T-helper 22 cell (primary cell): ENCODE measurements around the gene MROH8.
A peak's percentile ranks its signal among the peaks of the same experiment; 100 is the strongest.
"Not testable (repeated sequence)": the region's sequence is repeated elsewhere in the genome, so short reads cannot be mapped to it uniquely, and the experiment has no call there.

ENCODE experiments used
- DNase-seq: peaks from one replicate; pipeline ENCODE4 v3.0.0-alpha.2; 2020; ENCODE audit warnings: low read depth

The MROH8 gene

DNA sequence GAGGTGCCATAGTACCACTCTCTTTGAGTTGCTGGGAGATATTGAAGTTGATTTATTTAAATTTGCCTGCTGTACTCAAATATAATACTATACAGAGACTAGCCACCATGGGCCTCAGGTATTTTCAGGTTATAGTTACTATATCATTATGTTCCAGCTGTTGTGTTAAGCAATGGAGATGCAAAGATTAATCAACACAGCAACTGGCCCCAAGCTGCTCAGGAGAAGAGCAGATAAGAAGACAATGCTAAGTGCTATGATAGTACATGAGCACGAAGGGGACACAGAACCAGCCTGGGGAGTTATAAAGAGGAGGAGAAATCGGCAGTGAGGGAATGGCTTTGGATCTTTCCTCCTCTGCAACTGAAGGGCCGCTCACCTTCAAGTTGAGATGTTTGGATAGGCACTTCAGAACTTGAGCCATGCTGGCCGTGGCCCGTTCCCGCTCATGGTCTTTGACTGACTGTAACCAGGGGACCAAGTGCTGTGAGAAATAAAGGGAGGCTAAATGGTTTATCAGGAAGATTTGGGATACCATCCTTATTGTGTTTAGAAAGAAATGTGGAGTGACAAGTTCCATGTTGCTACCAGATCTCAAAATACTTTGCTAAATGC, 24.6 kb downstream of the MROH8 start:
- no peak for DNase-seq

DNA sequence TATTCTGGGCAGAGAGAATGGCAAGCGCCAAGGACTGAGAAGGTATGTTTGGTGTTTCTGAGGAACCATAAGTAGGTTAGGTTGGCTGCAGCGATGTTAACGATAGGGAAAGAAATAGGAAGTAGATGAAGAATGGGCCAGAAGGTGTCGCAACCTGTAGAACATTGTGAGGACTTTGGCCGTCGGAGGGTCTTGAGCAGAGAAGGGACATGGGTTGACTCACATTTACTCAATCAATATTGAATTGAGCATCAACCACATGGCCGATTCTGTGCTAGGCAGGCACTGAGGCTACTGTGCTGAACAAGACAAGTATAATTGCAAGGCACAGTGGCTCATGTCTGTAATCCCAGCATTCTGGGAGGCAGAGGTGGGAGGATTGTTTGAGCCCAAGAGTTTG, 27.1 kb downstream of the MROH8 start:
- DNase-seq: no peak

DNA sequence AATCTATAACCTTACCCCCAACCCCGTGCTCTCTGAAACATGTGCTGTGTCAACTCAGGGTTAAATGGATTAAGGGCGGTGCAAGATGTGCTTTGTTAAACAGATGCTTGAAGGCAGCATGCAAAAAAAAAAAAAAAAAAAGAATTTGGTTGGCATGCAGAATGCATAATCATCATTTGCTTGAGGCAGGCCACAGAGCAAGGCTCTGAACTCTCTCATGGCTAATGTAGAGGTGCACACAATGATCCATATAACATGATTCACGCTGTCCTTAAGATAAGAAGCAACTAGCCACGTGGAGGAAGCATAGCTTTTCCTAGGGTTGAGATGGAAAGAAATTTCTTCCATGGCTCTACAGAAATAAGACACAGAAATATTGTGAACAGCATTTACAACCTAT, 27.8 kb downstream of the MROH8 start:
- no peak for DNase-seq

DNA sequence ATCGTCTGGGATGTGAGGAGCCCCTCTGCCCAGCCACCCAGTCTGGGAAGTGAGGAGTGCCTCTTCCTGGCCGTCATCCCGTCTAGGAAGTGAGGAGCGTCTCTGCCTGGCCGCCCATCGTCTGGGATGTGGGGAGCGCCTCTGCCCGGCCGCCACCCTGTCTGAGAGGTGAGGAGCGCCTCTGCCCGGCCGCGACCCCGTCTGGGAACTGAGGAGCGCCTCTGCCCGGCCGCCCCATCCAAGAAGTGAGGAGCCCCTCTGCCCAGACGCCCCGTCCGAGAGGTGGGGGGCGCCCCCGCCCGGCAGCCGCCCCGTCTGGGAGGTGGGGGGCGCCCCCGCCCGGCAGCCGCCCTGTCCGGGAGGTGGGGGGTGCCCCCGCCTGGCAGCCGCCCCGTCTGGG, 28.5 kb downstream of the MROH8 start:
- DNase-seq: not testable (repeated sequence)

DNA sequence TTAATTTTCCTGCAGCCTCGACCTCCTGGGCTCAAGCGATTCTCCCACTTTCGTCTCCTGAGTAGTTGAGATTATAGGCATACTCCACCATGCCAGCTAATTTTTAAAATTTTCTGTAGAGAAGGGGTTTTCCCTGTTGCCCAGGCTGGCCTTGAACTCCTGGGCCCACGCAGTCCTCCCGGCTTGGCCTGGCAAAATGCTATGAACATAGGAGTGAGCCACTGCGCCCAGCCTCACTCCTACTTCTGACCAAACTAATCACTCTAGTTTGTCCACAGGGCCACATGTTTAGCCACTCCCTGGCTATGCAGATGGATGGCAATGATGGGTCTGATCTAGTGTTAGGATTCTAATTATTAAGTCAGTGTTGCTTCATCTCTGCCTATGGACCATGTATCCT, 32.1 kb downstream of the MROH8 start:
- no peak for DNase-seq

DNA sequence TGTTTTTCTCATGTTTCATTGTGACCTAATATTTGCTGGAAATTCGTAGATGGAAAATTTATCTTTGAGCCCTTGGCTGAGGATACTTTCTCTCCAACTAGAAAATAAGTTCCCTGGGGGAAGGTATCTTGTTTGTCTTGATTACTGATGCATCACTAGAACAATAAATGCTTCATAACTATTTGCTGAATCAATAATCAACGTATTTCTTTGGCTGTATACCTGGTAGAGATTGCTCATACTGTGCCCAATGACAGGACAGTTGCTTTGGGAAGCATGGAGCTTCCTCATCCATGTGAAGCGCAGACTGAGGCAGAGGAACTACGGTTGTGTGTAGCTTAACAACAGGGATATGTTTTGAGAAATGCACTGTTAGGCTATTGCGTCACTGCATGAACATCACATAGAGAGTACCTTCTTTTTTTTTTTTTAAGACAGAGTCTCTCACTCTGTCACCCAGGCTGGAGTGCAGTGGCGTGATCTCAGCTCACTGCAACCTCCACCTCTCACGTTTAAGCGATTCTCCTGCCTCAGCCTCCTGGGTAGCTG, 34.4 kb downstream of the MROH8 start:
- DNase-seq: no peak

DNA sequence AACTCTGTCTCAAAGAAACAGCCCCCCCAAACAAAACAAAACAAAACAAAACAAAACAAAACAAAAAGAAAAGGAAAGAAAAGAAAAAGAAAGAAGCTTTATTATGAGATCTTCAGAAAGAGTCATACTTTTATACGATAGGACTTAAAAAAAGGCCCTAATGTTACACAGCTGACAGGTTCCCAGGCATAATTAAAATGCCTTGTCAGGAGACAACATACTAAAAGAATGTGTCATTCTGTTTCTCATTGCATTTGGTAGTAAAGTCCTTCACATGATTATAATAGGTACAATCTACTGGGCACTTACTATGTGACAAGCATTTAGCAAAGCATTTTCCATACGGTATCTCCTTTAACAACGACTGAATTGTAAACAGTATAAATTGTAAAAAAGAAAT, 36.6 kb downstream of the MROH8 start:
- no peak for DNase-seq

DNA sequence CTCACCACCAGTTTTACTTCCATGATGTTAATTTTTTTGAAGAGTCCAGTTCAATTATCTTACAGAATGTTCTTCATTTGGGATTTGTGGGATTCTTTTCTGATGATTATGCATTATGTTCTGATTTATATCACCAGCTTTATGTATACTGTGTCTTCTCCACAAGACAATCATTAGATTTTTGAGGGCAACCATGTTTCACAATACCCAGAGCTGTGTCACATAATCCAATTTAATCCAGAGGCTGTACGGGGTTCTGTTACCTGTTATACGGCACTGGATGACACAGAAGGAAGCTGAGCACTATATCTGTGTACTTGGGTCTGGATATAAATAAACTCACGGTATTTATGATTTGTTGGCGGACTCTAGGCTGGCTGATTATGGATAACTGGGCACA, 41.8 kb downstream of the MROH8 start:
- no peak for DNase-seq

DNA sequence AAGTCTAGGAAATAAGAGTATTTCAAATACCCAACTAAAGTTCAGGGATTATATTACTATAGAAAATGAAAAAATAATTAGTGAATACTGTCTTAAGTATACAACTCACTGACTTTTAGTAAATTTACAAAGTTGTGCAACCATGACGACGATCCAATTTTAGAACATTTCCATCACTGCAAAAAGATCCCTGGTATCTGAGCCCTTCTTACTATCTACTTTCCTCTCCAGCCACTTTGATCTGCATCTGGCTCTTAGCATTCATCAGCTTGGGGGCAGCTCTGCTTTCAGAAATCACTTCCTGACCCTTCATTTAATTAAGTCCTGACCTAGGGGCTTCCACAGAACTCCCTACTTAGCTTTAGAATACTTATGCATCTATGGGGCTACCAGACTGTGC, 45.4 kb downstream of the MROH8 start:
- no peak for DNase-seq

DNA sequence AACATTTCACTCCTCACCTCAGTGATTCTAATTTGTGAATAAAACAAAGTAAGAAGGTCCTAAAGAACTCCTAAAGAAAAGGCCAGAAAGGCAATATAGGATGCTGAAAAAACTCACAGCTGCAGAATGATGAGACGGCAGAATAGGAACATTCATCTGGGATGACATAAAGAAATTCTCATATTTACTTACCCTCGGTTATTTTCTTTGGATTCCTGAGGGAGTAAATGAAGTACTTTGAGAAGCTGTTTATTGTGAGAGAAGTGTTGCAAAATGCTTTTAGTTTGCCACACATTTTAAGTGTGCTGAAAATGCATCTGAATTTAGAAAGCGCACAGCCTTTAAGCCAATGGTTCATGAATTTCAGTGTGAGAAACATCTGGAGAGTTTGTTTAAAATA, 47.9 kb downstream of the MROH8 start:
- DNase-seq: no peak

DNA sequence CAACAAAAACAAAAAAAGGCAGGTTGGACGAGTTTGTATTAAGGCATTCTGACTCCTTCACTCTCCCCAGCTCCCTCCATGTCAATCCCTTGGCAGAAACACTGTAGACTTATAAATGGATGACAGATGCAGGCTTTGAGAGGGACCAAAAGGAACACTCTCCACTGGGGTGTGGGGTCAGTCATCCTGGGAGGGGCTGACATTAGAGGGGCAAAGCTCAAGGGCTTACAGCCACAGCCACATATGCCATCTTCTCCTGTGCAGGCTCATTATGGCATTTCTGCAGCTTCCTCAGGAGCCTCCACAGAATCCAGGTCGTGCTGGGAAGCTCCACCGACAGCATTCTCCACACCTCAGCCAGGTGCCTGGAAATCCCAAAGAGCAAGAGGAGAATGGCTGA, 50.5 kb downstream of the MROH8 start:
- DNase-seq: no peak

DNA sequence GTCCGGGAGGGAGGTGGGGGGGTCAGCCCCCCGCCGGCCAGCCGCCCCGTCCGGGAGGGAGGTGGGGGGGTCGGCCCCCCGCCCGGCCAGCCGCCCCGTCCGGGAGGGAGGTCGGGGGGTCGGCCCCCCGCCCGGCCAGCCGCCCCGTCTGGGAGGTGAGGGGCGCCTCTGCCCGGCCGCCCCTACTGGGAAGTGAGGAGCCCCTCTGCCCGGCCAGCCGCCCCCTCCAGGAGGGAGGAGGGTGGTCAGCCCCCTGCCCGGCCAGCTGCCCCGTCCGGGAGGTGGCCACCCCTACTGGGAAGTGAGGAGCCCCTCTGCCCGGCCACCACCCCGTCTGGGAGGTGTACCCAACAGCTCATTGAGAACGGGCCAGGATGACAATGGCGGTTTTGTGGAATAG, 53.1 kb downstream of the MROH8 start:
- DNase-seq: not testable (repeated sequence)

DNA sequence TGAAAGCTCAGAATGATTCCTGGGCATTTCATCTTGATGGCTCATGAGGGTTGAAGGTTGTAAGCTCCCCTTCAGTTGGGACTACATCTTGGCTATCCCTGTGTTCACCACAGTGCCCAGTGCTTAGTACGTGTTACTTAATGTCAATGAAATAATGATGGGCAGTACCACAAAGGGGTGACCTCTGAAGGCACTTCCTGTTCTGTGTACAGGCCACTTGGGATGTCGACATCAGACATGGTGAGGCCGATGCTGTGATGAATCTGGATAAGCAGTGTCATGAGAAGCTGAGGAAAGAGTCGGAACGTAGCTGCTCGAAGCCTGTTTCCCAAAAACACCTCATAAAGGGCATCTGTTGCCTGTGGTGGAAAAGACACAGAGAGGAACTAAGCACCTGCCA, 55.9 kb downstream of the MROH8 start:
- DNase-seq: no peak

DNA sequence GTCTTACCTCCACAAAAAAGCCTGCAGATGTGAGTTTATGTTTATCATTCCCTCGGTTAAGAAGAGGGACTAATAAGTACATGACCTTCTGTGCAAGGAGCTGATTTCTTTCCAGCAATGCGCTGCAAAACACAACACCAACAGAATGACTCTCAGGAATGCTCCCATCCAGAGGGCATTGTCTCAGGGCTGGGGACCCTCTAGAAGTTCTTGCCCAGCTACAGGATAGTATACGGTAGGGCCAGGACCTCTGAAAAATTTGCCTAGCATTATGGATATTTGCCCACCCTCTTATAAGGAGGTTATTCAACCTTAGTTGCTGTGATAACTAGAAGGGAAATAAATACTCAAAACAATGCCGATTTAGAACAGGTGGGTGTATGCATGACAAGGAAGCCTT, 58.9 kb downstream of the MROH8 start:
- no peak for DNase-seq

DNA sequence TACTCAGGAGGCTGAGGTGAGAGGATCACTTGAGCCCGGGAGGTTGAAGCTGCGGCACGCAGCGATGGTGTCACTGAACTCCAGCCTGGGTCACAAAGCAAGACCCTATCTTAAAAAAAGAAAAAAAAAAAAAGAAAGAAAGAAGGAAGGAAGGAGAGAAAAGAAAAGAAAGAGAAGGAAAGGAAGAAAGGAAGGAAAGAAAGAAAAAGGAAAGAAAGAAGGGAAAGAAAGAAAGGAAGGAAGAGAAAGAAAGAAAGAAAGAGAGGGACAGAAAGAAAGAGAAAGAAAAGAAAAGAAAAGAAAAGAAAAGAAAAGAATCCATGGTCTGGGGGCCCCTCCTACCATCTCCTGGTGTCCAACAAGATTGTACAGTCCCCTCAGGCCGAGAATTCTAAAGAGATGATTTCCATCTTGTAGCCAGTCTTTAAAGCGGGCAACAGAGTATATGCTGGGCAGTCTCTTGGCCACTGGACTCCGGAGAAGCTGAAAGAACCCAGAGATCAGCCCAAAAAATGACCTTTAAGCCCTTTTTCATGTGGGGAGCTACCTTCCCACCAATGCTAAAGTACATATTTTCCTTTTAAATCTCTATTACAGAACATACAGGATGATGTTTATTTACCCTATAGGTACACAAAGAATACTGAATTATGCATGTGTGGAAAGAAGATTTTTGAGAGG, 59.9 kb downstream of the MROH8 start:
- DNase-seq: no peak

DNA sequence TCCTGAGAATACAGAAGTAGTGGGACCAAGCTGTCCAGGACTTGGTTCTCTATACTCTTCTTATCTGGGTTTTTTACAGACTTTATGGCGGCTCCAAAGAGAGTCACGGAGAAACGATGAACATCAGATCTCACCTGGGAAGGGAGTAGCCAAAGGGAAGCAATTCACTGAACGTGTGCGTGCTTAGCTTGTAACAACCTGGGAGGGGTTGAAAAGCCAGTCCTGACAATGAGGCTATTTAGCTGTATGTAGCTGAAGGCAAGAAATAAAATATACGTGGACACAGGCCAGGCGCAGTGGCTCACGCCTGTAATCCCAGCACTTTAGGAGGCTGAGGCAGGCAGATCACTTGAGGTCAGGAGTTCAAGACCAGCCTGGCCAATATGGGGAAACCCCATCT, 65.3 kb downstream of the MROH8 start:
- DNase-seq: no peak

DNA sequence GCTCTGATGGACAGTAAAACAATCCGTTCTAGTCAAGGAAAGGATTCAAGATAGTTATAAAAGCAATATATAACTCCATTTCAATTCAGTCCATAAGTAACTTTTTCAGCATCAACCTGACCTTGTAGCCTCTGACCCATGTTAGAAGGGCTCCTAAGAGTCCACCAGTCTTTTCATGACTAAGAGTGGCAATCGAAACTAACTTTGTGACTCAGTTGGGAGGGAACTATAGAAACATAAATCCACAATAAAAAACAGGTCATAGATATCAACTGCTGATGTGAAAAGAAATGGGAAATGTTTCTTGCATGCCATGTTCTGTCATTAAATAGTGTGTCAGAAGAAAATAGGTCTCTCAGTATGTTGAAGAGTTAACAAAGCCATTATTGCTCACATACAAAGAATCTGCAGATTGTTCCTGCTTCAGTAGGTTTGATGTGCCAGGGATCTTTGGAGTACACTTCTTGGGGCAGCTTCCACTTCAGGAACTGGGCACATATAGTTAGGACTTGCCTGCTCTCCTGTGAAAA, 67.4 kb downstream of the MROH8 start:
- DNase-seq: no peak

DNA sequence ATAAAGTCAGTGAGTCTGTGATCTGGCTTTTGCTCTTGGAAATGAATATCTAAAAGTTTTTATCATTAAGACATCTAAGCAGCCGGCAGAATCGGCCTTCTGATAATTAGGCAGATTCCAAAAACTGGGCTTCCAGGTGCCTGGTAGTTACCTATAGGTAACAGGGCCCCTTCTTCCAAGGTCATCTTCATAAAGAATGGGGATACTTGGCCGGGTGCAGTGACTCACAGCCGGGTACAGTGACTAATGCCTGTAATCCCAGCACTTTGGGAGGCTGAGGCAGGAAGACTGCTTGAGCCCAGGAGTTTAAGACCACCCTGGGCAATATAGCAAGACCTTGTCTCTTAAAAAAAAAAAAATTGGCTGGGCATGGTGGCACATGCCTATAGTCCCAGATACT, 70.7 kb downstream of the MROH8 start:
- DNase-seq: no peak

DNA sequence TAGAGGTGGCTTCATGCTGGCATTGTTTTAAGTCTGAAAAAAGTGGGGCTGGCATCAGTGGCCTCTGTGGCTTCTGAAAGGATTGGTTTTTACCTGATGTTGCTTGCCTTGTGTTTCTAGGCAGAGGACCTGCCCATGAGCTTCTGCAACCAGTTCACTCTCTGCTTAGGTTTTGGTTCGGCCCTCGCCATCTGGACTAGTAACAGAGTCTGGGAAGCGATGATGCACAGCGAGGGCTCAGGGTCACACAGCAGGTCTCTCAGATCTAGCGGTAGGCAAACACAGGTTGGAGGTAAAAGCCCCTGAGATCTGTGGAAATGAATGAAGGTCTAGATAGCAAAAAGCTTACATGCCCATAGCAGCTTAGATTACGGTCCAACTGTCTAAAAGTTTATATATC, 76.8 kb downstream of the MROH8 start:
- DNase-seq: no peak

DNA sequence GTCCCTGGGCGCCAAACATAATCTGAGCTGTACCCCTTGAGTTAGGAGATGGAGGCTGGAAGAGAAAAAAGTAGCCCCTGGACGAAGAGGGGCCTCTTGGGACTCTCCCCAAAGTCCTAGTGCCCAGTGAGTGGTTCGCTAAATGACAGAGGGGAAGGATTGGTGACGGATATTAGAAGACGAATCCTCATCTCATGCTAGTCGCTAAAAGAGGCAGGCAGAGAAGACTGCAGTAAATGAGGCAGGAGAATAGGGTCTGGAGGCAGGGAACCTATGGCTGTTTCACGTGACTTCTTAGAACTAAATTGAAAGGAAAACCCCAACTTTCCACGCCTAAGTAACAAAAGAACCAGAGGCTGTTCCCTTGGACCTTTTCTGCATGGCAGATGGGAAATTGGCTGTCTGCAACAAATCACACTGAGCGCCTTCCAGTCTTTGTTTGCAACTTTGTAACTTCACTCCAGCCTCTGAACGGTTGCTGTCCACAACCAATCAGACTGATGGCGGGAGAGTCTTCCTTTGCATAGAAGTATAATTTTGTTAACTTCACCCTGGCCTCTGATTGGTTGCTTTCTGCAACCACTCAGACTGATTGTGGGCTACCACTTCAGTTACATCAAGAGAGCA, 82.8 kb downstream of the MROH8 start:
- DNase-seq: no peak

DNA sequence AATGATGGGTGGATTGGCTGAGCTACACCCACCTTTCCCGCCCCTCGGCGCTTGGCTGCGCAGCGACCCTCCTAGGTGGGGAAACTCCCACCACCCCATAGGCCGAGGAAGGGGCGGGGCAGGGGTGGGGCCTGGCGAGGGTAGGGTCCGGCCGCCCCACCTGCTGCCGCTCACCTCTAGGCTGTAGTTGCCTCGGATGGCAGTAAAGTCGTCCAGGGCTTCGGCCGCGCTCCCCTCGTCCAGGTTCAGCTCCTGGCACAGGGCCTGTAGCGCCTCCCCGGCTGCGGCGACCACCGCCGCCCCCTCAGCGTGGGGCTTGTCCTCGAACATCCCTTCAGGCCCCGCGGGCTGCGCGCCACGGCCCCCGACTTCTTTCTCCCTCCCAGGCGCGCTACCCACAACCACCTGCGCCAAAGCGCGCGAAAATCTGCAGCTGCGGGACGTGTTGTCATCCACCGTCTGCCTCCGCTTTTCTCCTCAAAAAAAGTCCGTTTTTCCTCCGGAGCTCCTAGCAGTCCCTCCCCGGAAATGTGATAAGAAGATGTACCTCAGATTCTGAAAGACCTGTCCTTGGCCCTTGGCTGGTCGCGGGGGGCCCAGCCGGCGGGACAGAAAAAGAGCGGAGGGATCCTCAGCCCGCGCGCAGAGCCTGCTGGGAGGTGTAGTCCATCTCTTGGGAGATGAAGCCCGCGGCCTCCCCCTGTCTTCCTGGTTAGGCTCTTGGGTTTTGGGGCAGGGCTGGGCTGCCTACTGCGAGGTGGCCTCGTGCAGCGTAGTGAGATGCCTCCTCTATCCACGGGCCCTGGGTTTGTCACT, 83.5 kb downstream of the MROH8 start, which contains the start of gene RBL1:
RBL1 (minus strand) TSS at position 399 of the 816 bp plus-strand sequence; CDS start at position 330, 69 bp downstream.
- peak; percentile 80 for DNase-seq

DNA sequence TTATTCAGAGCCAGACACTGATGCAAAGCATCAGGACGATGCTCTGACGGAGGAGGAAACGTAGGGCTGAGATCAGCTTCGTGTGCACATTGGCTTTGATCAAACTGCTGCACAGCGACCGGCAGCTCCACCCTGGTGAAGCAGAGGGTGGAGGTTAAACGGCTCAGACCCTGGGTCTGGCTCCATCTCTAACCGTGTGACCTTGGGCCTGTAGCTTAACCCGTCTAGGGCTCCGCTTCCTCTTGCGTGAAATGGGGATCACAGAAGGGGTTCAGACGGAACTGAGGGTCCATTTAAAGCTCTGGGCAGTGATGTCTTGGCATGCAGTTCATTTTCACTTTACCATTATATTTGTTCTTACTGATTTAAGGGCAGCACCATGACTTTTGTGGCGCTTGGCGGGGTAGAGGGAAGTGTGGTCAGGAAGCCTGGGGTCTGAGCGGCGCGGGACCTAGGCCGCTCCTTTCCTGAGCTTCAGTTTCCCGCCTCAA, 84.2 kb downstream of the MROH8 start:
- peak; percentile 51 for DNase-seq
